Esophagus muscularis mucosa (tissue), 4 donors: ENCODE measurements around the gene SLC12A6. TPM values are rescaled to one million over a fixed set of nuclear protein-coding genes. Genes with fewer than 3 reads are reported as not detected.

Experiments used
- DNase-seq: peaks from one replicate; pipeline ENCODE4 v3.0.0-alpha.2; 2017; ENCODE audit errors: extremely low spot score
- H3K27ac ChIP-seq, 4 donors: fragments of 200-600 bp; sonication (generic); replicated peaks in 1 of 4; 1 replicate in 3 of 4; 2 replicates in 1 of 4; pipeline ENCODE4 v1.5.1; 2016 to 2019; ENCODE audit warnings: mild to moderate bottlenecking in 1 of 4
- H3K27me3 ChIP-seq, 4 donors: fragments of 200-600 bp; sonication (generic); one replicate each; pipeline versions ENCODE4 v1.5.1 to v1.6.0; 2016 to 2019
- H3K36me3 ChIP-seq, 4 donors: fragments of 200-600 bp; sonication (generic); one replicate each; pipeline ENCODE4 v1.5.1; 2016 to 2019
- H3K4me1 ChIP-seq, 4 donors: fragments of 200-600 bp; sonication (generic); one replicate each; pipeline ENCODE4 v1.5.1; 2016 to 2019
- H3K4me3 ChIP-seq, 4 donors: fragments of 200-600 bp; sonication (generic); 1 replicate in 2 of 4; 2 replicates in 2 of 4; pipeline ENCODE4 v1.5.1; 2016 to 2019; ENCODE audit warnings: mild to moderate bottlenecking in 4 of 4, moderate library complexity in 1 of 4
- H3K9me3 ChIP-seq, 4 donors: fragments of 200-600 bp; sonication (generic); 1 replicate in 3 of 4; 2 replicates in 1 of 4; pipeline ENCODE4 v1.5.1; 2016 to 2019
- CTCF ChIP-seq, 3 experiments: fragments of 200-600 bp in 2 of 3; fragments of 450-650 bp in 1 of 3; sonication (generic) in 2 of 3; IDR thresholded peaks; one replicate each; pipeline ENCODE4 v1.5.1; 2017 to 2019; ENCODE audit warnings: antibody characterized with exemption in 3 of 3, mild to moderate bottlenecking in 2 of 3, moderate library complexity in 1 of 3
- EP300 ChIP-seq: sonication (generic); formaldehyde crosslinking; IDR thresholded peaks from one replicate; pipeline ENCODE4 v1.6.1; 2017; ENCODE audit warnings: antibody characterized with exemption
- POLR2A ChIP-seq: fragments of 450-650 bp; IDR thresholded peaks from one replicate; pipeline ENCODE4 v1.6.1; 2017; ENCODE audit warnings: antibody characterized with exemption, moderate library complexity, mild to moderate bottlenecking, low read depth
- POLR2AphosphoS5 ChIP-seq, 2 donors: sonication (generic); formaldehyde crosslinking; IDR thresholded peaks; one replicate each; pipeline ENCODE4 v1.6.1; 2017; ENCODE audit warnings: antibody characterized with exemption in 2 of 2
- WGBS: methylation state at CpG from one replicate; pipeline ENCODE4 v1.1.5; 2018; 5-methylcytosine and 5-hydroxymethylcytosine counted together
- intact Hi-C: fragments of 100-400 bp; cut with DNase I; formaldehyde crosslinking; loops from one replicate; pipeline ENCODE4 v1.15.1; 2023
- small RNA-seq, 3 donors: library from RNA; depleted of rRNA; stranded (forward); fragments of <200 nt; gene quantifications; one replicate each; pipeline ENCODE3, GENCODE V24; 2016
- total RNA-seq, 4 donors: library from RNA; depleted of rRNA; stranded (reverse); fragments of >200 nt; gene quantifications; one replicate each; pipeline versions ENCODE4 v1.1.0 to v1.2.1, GENCODE V29; 2016

The SLC12A6 gene
- total RNA-seq, 4 donors from 2014 or later = 16.1 to 21.4 (median 16.3) TPM

DNA sequence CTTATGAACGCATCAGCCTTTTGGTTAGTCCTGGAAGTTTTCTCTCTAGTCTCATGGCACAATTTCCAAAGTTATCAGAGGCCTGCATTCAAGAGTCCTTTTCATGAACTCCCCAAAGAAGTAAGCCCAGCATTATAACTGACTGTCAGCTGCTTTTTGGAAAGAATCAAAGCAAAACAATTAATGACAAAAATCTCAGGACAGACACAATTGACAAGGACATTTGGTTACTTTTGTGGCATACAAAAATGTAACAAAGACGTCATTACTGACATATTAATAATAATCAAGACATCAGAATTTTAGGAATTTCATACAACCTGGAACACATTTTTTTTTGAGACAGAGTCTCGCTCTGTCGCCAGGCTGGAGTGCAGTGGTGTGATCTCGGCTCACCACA lies 148.9 kb downstream of the SLC12A6 start:
- intact Hi-C loops = no loop called here
- TF ChIP-seq POLR2AphosphoS5 (IDR thresholded peaks at IDR 0.05) = no peak
- no peak for TF ChIP-seq POLR2A
- TF ChIP-seq CTCF (IDR thresholded peaks at IDR 0.05) = no peak
- TF ChIP-seq EP300 = no peak

DNA sequence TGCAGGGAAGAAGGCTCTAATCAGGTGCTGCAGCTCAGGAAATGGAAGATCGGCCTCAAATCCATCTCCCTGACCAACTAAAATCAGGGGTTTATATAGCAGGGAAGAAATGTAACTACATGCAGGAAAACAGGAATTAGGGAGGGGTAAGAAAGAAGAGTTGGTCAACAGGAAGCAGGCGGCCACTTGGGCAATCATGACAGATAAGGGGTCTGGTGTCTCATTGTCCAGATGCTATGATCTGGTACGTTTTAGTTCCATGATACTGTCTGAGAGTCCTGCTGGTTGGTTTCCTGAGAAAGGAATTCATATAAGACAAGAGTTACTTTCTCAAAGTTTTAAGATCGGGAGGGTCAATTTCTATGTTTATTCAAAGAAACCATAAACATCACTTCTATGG lies 151.9 kb downstream of the SLC12A6 start:
- no peaks in the 10 kb centered on the region for H3K9me3 ChIP-seq
- TF ChIP-seq CTCF (IDR thresholded peaks at IDR 0.05) (no peak), POLR2AphosphoS5 (IDR thresholded peaks at IDR 0.05) (no peak), EP300 (no peak), POLR2A (no peak)
- peaks cover 0 to 5% (median 0%) of the 10 kb centered on the region in 4 donors for H3K36me3 ChIP-seq
- H3K4me1 ChIP-seq = peaks cover 0 to 45% (median 27%) of the 10 kb centered on the region in 4 donors
- DNase-seq = no peak
- WGBS = 71% methylated on average over 4 of the region's 4 CpGs
- intact Hi-C loops = no loop called here
- no peak overlapping the region for H3K4me3 ChIP-seq
- no peak overlapping the region for H3K27ac ChIP-seq
- H3K27me3 ChIP-seq = no peaks in the 10 kb centered on the region

More for the DNA sequence above, 148.9 kb downstream of the SLC12A6 start:
- Histone ChIP-seq H3K4me1 (peaks cover 0 to 32% (median 13%) of the 10 kb centered on the region in 4 donors), H3K36me3 (peaks cover 0 to 5% (median 0%) of the 10 kb centered on the region in 4 donors), H3K27ac (no peak overlapping the region), H3K4me3 (no peak overlapping the region), H3K27me3 (no peaks in the 10 kb centered on the region), H3K9me3 (no peaks in the 10 kb centered on the region)
- DNase-seq = no peak
- 79% methylated on average over 5 of the region's 5 CpGs for WGBS

DNA sequence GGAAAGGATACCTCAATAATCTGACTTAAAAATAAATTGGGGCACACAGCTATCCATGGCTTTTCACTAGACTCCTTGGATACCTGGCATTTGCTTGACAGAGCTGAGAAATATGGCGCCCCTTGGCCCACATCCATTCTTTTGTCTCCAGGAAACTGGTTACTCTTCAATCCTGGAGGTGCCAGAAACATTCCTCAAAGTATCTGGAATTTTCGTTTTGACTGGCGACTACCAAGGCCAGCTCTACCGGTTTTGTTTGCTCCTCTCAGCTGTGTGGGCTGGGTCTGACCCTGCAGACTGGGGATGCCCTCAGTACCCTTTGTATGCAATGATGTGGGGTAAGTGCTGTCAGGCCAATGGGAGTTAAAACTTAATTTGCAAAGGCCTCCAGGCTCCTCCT lies 154.6 kb downstream of the SLC12A6 start:
- intact Hi-C loops = no loop called here
- no peak overlapping the region for H3K27ac ChIP-seq
- peaks cover 3 to 33% (median 18%) of the 10 kb centered on the region in 4 donors for H3K4me1 ChIP-seq
- no peaks in the 10 kb centered on the region for H3K9me3 ChIP-seq
- peaks cover 0 to 5% (median 0%) of the 10 kb centered on the region in 4 donors for H3K36me3 ChIP-seq
- no peak overlapping the region for H3K4me3 ChIP-seq
- peak; percentile 26 for DNase-seq
- H3K27me3 ChIP-seq = no peaks in the 10 kb centered on the region
- whole genome bisulfite sequencing = 62% methylated on average over 4 of the region's 4 CpGs
- no peak for TF ChIP-seq POLR2A
- TF ChIP-seq EP300 = no peak
- no peak for TF ChIP-seq CTCF (IDR thresholded peaks at IDR 0.05)
- no peak for TF ChIP-seq POLR2AphosphoS5 (IDR thresholded peaks at IDR 0.05)

Small RNA genes lying within 50 kb of the gene (small RNA-seq; reads per million reads assigned to genes)
- gene MIR1233-1 (0 reads per million in 3 donors), gene RF00019 (0 reads per million in 3 donors)

Other genes starting within 250 kb of the SLC12A6 start
- gene EMC7, start 235.9 kb downstream of the SLC12A6 start, total RNA-seq = 10 to 100 TPM; 38.6 to 47.1 (median 42.4) TPM
- gene PGBD4, start 235.7 kb downstream of the SLC12A6 start, total RNA-seq = 1 to 10 TPM in 3 of 4 donors, under 1 TPM in 1; 0.66 to 1.7 (median 1.2) TPM
- gene KATNBL1, start 127.7 kb downstream of the SLC12A6 start, total RNA-seq = 10 to 100 TPM; 29.9 to 61.9 (median 32.8) TPM
- gene EMC4, start 112.8 kb downstream of the SLC12A6 start, total RNA-seq = 100 to 1,000 TPM; 121 to 155 (median 133) TPM
- 100 to 1,000 TPM in 3 of 4 donors, 10 to 100 TPM in 1; 78.5 to 136 (median 116) TPM for gene NOP10, start 5.4 kb upstream of the SLC12A6 start, total RNA-seq
- not detected for gene NUTM1, start 5.5 kb upstream of the SLC12A6 start, total RNA-seq
- gene LPCAT4, start 29.4 kb upstream of the SLC12A6 start, total RNA-seq = 10 to 100 TPM in 2 of 4 donors, 1 to 10 TPM in 2; 7.5 to 14.9 (median 11.5) TPM
- gene GOLGA8A, start 100.0 kb upstream of the SLC12A6 start, total RNA-seq = 10 to 100 TPM; 13.2 to 35.3 (median 16.4) TPM
- 10 to 100 TPM; 20.3 to 70.2 (median 42.4) TPM for gene GOLGA8B, start 245.9 kb upstream of the SLC12A6 start, total RNA-seq